Suppressor macrophage (primary cell): ENCODE measurements around the gene IRF3.

ENCODE experiments used
- DNase-seq, 4 experiments: peaks; one replicate each; pipeline ENCODE4 v3.0.0-alpha.2; 2020 to 2022

IRF3 gene

DNA sequence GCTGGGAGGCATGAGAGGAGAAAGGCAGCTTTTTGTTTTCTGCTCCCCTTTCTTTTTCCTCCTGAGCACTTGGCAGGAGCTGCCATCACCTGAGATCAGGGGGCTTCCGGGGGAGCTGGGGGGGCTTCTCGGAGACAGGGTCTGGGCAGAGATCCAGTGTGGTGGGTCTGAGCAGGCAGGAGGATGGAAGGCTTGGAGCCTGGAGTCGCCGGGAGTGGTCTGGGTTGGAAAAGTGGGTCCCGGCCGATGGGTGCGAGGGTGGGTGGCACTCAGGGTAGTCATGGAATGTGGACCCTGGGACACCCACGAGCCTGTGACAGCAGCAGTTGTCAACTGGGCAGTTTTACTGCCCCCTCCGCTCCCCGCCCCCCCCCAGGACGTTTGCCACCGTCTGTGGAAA is 21.5 kb upstream of the IRF3 start:
- DNase-seq = no peak

DNA sequence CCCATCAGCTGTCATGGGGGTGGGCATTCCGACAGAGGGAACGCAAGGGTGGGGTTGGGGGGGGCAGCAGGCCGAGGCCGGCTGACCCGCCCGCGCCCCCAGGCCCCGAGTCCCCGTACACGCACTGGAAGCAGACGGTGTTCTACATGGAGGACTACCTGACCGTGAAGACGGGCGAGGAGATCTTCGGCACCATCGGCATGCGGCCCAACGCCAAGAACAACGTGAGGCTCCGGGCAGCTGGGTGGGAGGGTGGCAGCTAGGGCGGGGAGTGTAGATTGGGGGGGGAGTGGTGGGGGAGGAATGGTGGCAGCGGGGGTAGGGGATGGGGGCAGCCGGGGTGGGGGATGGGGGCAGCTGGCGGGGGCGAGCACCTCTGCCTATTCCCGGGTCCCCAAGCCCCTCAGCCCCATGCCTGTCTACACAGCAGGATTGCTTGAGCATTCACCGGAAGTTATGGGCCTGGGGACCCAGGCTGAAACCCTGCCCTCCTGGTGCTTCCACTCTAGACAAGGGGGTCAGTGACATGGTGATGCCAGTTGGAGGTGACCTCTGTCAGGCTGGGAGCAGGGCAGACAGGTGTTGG is 20.9 kb upstream of the IRF3 start:
- no peak for DNase-seq

DNA sequence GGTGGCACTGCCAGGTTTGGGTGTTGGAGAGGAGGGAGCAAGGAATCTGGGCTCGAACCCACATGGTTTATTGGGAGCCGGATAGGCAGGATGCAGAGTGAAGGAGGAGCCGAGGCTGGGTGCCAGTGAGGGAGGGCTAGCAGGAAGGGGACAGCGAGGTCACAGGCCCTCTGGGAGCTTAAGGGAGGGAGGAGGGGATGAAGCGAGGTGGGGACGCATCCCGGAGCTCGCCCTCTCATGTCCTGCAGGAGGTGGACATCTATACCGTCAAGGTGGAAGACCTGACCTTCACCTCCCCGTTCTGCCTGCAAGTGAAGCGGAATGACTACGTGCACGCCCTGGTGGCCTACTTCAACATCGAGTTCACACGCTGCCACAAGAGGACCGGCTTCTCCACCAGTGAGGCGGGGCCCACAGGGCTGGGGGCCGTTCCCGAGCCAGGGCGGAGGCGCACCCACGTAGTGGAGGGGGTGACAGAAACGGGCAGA is 20.2 kb upstream of the IRF3 start:
- no peak for DNase-seq

DNA sequence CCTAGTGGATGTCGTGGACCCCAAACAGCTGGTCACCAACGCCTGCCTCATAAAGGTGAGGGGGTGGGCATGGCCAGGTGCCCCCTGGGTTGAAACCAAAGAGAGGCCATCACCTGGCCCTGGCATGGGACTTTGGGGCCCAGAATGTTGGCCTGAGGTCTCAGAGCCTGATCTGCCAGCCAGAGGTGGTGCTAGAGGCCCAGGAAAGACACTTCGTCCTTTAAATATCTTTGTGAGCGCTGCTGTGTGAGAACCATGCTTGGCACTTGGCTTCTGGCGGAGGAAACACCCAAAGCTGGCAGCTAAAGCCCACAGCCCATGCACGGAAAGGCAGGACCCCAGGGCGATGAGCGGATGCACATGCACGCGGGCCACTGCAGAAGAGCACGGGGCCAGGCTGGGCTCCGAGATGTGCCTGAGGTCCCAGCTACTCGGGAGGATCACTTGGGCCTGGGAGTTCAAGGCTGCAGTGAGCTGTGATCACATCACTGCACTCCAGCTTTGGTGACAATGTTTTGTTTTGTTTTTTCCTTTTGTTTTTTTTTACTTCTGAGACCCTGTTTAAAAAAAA is 19.4 kb upstream of the IRF3 start:
- no peak for DNase-seq

DNA sequence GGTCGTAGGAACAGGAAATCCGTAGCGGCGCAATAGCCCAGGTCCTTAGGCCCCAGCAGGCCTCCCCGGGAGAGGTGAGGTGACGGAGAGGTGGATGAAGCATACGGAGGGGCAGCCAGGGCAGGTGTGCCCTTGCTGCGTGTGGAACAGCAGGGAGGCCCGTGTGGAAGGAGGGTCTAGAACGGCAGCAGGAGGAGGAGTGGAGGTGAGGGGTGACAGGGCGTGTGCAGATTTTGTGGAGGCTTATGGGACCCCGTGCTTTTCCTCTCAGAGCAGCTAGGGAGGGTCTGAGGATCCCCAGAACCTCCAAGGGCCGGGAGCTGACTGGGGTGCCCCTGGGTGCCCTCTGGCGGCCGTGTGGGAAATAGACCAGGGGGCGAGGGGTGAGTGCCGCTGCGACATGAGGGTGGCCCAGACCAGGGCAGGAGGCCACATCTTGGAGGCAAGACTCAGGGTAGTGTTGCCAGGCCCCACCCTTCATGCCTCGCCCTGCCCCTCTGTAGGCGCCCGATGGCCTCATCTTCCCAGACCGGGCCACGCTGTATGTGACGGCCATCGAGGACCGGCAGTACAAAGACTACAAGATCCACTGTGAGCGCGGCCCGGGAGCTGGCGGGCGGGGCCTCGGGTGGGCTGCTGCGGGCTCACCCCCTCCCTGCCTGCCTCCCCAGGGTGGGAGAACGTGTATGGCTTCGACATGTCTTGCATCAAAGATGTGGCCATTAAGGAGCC is 18.8 kb upstream of the IRF3 start:
- DNase-seq = peak in 2 of 4 experiments; percentile 36 to 46

DNA sequence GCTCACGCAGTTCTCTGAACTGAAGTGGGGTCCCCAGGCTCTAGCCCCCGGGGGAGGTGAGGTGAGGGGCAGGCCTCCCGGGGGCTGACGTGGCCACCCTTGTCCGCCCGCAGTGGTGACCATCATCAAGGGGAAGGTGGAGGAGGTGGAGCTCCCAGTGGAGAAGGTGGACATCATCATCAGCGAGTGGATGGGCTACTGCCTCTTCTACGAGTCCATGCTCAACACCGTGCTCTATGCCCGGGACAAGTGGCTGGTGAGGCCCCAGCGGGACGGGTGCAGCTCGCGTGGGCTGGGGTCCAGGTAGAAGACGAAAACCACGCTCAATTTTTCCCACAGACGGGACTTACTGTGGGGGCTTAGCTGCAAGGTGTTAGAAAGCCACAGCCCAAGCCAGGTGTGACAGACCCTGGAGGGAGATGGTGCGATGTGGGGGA is 18.2 kb upstream of the IRF3 start:
- DNase-seq = no peak

DNA sequence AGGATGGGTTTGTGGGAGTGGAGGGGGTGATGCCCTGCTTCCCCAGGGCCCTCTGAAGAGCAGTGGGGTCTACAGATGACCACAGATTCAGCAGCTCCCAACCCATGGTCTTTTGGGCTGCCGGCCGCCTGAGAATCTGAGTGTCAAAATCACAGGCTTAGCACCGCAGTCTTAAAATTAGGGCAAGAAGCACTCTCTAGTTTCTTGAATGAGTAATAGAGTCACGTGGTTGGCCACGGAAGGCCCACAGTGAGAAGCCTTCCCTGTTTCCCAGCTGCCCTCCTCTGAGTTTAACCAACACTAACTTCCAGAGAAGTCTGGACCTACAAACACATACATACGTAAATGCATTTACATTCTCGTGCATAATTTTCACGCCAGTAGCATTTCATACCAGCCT is 16.6 kb upstream of the IRF3 start:
- DNase-seq = no peak

DNA sequence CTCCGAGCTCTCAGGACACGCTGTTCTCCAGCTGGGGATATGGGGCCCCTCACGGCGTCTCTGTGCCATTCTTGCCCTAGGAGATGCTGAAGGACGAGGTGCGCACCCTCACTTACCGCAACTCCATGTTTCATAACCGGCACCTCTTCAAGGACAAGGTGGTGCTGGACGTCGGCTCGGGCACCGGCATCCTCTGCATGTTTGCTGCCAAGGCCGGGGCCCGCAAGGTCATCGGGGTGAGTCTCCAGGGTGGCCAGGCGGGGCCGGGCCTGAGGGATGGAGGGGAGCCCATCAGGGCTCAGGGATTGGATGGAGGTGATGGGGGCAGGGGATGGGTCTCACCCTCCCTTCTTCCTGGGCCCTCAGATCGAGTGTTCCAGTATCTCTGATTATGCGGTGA is 16.2 kb upstream of the IRF3 start:
- no peak for DNase-seq

DNA sequence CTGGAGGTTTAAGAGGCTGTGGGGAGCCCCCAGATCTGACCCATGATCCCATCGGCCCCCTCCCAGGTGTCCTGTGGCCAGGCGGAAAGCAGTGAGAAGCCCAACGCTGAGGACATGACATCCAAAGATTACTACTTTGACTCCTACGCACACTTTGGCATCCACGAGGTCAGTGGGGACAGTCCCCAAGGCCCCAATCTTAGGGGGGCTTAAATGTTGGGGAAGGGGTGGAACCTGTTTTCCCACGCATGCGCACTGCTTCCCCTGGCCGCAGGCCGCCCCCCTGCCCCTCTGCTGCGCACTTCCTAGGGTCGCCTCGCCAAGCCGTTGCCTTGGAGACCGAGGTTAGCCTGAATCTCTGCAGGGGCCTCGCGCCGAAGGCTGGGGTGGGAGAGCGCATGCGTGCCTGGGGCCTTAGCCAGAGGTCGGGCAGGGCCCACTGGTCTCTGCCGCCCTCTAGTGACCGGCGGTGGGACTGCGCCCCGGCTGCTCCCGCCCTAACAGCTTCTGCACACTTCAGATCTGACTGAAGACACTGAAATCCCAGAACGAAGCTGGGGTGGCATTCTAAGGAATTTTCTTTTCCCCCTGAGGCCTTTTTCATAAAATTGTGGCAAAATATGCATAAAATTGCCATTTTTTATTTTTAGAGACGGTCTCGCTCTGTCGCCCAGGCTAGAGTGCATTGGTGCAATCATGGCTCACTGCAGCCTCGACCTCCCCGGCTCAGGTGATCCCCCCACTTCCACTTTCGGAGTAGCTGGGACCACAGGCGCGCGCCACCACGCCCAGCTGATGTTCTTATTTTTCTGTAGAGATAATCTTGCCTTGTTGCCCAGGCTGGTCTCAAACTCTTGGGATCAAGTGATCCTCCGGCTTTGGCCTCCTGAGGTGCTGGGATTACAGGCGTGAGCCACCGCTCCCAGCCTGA is 15.0 kb upstream of the IRF3 start:
- DNase-seq = peak; percentile 90 to 98 (median 95)

DNA sequence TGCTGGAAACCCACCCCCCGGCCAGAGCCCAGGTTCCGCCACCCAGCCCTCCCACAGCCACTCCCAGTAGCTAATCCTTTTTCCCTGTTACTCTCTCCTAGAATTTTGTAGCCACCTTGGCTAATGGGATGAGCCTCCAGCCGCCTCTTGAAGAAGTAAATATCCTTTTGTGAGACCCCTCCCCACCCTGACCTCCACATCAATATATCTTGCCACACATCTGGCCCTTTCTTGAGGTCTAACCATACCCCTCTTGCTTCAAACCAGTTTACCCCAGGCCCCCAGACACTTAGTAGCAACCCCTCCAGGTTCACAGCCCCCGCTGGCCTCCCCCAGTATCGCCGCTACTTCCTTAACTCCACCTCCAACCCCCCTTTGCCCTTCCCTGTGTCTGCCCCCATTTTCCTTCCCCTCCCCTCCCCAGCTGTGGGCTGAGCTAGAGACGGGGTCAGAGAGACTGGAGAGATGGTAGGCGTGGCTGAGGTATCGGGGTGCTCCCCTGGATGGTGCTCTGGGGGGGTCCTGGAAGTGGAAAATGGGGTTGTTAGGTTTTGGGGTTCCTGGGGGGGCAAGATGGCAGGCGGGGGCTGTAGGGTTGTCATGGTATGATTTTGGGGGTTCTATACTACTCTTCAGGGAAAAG is 14.2 kb upstream of the IRF3 start:
- no peak for DNase-seq

DNA sequence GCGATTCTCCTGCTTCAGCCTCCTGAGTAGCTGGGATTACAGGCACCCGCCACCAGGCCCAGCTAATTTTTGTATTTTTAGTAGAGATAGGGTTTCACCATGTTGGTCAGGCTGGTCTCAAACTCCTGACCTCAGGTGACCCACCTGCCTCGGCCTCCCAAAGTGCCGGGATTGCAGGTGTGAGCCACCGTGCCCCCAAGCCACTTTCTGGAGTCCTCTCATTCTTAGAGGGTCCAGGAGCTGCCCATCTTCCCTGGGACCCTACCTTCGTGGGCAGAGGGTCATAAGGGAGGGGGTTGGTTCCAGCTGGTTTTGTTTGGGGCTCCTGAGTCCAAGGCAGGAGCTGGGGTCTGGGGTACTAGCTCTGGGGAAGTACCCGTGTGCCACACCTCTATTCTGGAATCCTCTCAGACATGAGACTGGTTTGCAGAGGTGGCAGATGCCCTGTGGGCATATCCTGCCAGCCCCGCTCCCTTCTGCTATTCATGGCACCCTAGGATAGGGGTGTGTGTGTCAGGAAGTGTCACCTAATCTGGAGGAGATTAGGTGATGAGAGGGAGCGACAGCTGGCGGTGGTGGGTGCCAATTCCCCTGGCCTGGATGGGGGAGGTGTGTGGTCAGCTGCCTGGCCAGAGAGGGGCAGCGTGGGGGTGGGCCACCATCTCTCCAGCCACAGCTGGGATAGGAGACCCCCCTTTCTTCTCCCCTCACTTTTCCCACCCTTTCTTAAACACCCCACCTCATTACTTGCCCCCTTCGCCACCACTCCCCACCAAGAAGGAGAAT is 13.5 kb upstream of the IRF3 start:
- DNase-seq = no peak

DNA sequence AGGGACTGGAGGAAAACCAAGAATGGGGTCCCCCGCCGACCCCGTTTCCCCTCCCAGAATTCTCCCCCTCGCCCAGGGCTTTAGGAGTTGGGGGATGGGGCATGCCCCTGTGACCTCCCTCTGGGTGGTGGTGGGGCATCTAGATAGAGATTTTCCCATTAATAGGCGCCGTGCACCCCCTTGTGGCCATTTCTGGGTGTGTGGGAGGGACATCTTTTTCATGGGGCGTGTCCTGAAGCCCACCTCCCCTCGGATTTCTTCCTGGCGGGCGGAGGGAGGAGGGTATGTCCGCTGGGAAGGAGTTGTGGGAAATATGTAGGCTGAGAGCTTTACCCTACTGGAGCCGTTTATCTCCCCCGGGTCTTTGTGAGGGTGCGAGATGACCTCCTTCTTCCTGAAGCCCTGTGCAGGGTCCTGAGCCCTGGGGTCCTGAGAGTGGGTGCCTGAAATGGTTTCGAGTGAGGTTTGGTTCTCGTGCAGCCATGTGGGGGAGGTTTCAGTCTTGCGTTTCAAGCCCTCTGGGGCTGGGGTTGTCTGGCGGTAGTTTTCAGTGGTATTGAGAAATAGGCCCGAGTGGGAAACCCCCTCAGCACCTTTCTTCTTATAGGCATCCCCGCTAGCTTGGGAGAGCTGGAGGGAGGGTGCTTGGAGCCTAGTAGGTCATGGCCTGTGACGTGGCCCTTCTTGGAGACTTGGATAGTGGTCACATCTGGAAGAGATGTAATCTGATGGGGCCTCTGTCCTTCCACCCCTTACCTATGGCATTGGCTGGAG is 12.4 kb upstream of the IRF3 start:
- DNase-seq = peak; percentile 76 to 86 (median 80)

DNA sequence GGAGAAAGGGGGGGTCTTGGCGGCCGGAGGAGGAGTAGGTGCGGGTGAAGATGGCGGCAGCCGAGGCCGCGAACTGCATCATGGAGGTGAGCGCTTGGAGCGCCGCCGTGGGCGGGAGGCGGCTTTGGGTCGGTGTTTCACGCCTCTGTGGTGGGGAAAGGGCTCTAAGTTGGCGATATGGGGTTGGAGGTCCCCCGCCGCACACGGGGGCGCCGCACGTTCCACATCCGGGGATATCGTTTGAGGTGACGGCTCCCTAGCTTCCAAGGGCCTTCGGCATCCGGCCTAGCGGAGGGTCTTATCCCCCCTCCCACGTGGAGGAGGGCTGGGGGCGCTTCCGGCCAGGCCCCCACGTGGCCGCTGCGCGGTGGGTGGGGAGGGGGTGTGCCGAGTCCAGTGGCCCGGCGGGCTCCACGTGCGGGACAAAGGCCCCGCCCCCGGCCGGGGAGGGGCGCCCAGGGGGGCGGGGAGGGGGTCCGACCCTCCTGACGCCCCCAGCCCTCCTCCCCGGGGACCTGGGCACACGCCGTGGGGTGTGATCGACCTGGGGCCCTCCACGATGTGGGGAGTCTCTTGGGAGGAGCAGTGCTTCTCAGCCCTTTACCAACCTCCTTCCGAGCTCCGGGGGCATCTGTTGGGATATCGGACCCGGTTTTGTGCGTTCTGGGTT is 11.7 kb upstream of the IRF3 start, which contains the start of gene PRMT1:
TSS of gene PRMT1 (plus strand) at position 41 of the 670 bp plus-strand sequence. CDS start at position 51, 10 bp downstream.
- peak; percentile 32 to 73 (median 46) for DNase-seq

DNA sequence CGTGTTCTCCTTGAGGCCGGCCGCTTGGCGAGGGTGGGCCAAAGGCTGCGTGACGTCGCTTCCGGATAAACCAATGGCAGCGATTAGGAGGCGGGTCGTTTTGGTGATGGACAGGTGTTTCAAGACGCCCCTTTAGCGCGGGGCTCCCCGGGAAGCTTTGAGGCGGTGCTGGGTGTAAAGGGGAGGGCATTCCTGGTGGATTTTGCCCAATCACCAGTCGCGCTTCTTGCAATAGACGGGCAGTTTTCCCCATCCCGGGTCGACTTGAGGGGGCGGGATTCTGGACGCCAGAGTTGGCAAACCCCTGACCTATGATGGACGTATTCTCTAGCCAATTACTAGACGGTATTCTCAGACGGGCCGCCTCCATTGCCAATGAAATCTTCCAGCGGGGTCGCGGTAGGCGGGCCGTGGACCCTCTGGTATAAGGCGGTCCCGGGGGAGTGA is 11.2 kb upstream of the IRF3 start:
- peak; percentile 100 for DNase-seq

DNA sequence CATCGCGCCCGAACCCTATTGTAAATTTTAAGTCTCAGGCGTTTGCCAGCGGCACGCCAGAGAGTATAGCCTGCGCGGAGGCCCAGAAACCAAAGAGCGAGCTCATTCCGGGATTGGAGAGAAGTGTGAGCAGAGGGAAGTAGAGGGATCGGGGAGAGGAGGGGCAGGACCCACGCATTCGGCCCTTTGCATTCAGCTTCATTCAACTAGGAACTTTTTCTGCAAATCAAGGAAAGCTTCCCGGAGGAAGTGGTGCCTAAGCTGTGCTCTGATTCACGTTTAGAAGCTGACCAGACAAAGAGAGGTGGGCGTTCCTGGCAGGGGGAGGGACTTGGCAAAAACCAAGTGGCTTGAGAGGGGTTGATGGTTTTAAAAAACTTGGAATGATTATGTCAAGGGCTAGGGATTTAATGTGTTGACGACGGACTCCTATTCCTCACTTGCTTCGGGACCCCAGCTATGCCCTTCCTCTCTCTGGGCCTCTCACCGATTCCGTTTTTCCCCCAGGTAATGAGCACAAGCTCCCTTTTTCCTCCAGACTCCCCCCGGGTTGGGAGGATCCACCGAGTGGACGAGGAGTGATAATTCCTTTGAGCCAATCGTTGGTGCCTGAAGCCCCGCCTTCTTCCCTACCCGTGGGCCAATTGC is 10.6 kb upstream of the IRF3 start:
- peak; percentile 92 to 97 (median 96) for DNase-seq

DNA sequence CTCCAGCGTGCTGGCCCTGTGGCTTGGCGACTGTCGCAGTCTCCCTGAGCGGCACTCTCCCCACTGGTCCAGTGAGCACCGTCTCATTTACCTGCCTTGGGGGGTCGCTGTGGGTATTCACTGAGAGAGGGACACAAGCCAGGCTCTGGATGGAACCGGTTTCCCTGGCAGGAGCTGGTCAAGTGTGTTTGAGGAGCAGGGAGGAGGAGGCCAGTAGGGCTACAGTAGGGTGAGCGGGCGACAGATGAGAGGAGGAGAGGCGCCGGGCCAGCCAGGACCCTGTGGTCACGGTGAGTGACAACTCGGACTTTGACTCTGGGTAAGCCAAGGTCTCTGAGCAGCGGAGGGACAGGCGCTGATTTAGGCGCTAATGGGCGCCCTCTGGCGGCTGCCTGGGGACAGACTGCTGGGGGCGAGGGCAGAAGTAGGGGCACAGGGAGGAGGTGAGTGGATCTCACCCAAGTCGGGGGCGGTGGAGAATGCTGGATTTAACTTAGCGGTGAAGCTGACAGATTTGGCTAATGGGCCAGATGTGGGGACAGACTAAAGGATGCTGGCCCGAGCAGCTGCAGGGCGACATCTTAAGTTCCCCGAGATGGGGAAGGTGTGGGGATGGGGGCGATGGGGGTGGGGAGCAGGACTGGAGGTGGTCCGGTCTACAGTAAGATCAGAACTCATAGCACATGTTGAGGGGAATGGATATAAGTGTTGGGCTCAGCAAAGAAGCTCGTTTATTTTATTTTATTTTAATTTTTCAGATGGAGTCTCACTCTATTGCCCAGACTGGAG is 6.7 kb upstream of the IRF3 start:
- DNase-seq = peak; percentile 79 to 91 (median 84)

DNA sequence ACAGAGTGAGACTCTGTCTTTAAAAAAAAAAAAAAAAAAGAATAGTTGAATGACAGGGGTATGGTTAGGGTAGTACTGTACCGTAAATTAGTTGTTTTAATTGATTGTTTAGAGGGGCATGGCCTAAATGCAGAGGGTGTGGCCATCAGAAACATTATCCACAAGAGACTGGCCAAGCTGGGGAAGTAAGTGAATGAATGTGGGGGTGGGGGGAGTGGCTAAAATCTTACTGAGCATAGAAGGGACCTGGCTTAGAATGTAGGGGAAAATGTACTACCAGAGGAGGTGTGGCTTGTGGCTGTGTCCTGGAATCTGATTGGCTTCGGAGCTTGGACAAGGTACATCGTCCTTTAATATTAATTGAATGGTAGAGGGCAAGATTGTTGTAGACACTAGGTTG is 3.9 kb upstream of the IRF3 start:
- DNase-seq = peak; percentile 27 to 56 (median 40)

DNA sequence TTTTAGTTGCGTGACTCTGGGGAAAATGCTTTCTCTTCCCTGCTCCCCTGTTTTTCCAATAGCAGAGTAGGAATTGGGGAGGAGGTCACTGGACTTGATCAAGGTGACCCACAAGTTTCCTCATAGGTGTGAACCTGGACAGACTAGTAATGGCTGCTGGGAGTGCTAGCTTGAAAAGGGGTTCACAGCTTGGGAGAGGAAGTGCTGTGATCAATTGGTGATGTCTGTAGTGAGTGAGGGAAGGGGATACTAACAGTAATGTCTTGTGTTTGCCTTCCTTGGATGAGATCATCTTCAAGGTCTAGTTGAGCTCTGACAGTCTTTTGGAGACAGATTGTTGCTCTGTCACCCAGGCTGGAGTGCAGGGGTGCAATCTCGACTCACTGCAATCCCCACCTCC is 1.8 kb upstream of the IRF3 start:
- no peak for DNase-seq

DNA sequence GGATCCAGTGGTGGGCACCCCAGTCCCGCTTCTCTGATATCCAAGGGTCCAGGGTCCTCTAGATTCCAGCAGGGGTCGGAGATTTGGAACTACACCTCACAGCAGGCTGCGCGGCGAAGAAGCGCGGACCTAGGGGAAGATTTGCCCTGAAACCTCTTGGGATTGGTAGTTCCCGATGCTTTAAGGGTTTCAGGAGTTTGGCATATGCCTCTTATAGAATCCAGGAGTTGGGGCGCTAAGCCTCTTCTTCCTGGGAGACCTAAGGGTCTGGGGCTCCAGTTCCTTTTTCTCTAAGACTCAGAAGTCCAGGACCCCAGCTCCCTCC is 425 bp upstream of the IRF3 start:
- peak in 2 of 4 experiments; percentile 30 to 32 for DNase-seq
